ENCODE measurements around the gene RASL11A.

The RASL11A gene

GRCh38 chr13:27274631-27275030, 4.0 kb downstream of the RASL11A start:
- ChIA-PET CTCF (interaction anchor here (0.6 to 1.1 kb wide), 2 partner anchors 29 to 87 kb away, joined by 3 to 4 read pairs; no protein-coding TSS in a partner anchor), POLR2A (ENCODE audit: low non-redundant PET) (interaction anchor here (0.5 kb wide), 1 partner anchor 388 kb away, joined by 3 read pairs; no protein-coding TSS in a partner anchor)
- no peak for TF ChIP-seq CTCF (conservative IDR thresholded peaks at IDR 0.05; ENCODE audit: low read depth)
- H3K27ac ChIP-seq: no peak overlapping the region
- DNase-seq (ENCODE audit: low spot score): no peak

GRCh38 chr13:27276188-27276587, 5.6 kb downstream of the RASL11A start:
- POLR2A ChIA-PET (ENCODE audit: low non-redundant PET): no interaction called here
- no peak for DNase-seq (ENCODE audit: low spot score)
- CTCF ChIA-PET: no interaction called here
- H3K27ac ChIP-seq: no peak overlapping the region
- TF ChIP-seq CTCF (conservative IDR thresholded peaks at IDR 0.05; ENCODE audit: low read depth): no peak

- no peak for DNase-seq (ENCODE audit: low spot score)
- no peak for TF ChIP-seq CTCF (conservative IDR thresholded peaks at IDR 0.05; ENCODE audit: low read depth)
- H3K27ac ChIP-seq: no peak overlapping the region
- ChIA-PET POLR2A (ENCODE audit: low non-redundant PET) (no interaction called here), CTCF (interaction anchor here (0.6 to 1.2 kb wide), 3 partner anchors 8 to 547 kb away, joined by 3 to 9 read pairs (median 3); no protein-coding TSS in a partner anchor)
Observed at GRCh38 chr13:27279506-27279905, 8.9 kb downstream of the RASL11A start.

- ChIA-PET CTCF (interaction anchor here (0.6 to 1.2 kb wide), 4 partner anchors 9 to 546 kb away, joined by 3 to 9 read pairs (median 6); no protein-coding TSS in a partner anchor), POLR2A (ENCODE audit: low non-redundant PET) (no interaction called here)
- H3K27ac ChIP-seq: no peak overlapping the region
- DNase-seq (ENCODE audit: low spot score): no peak
- TF ChIP-seq CTCF (conservative IDR thresholded peaks at IDR 0.05; ENCODE audit: low read depth): no peak
Observed at GRCh38 chr13:27280009-27280656, 9.5 kb downstream of the RASL11A start.

GRCh38 chr13:27280841-27281240, 10.2 kb downstream of the RASL11A start:
- ChIA-PET POLR2A (ENCODE audit: low non-redundant PET) (no interaction called here), CTCF (interaction anchor here (0.9 kb wide), 1 partner anchor 296 kb away, joined by 3 read pairs; no protein-coding TSS in a partner anchor)
- TF ChIP-seq CTCF (conservative IDR thresholded peaks at IDR 0.05; ENCODE audit: low read depth): no peak
- no peak overlapping the region for H3K27ac ChIP-seq
- no peak for DNase-seq (ENCODE audit: low spot score)

GRCh38 chr13:27281420-27281819, 10.8 kb downstream of the RASL11A start:
- ChIA-PET POLR2A (ENCODE audit: low non-redundant PET) (no interaction called here), CTCF (interaction anchor here (0.6 to 0.9 kb wide), 2 partner anchors 77 to 296 kb away, joined by 3 read pairs; no protein-coding TSS in a partner anchor)
- no peak overlapping the region for H3K27ac ChIP-seq
- no peak for DNase-seq (ENCODE audit: low spot score)
- TF ChIP-seq CTCF (conservative IDR thresholded peaks at IDR 0.05; ENCODE audit: low read depth): no peak
